Endodermal cell (in vitro differentiated cells): ENCODE measurements around the gene SPATA1. TPM values are rescaled to one million over a fixed set of nuclear protein-coding genes. Genes with fewer than 3 reads are reported as not detected.

Experiments
- DNase-seq: peaks from one replicate; pipeline ENCODE4 v3.0.0-alpha.2; 2017
- H3K27ac ChIP-seq: 2 replicates; pipeline ENCODE4 v1.5.1; 2013; ENCODE audit warnings: mild to moderate bottlenecking, low read depth, low read length, moderate library complexity
- H3K27me3 ChIP-seq: 2 replicates; pipeline ENCODE4 v1.6.1; 2013; ENCODE audit warnings: mild to moderate bottlenecking, low read length, moderate library complexity; ENCODE audit not compliant: insufficient read depth, control insufficient read depth, poor library complexity, severe bottlenecking
- H3K36me3 ChIP-seq: 2 replicates; pipeline ENCODE4 v1.7.0; 2013; ENCODE audit warnings: mild to moderate bottlenecking, low read length, moderate library complexity; ENCODE audit not compliant: control insufficient read depth, insufficient read depth
- H3K4me1 ChIP-seq: one replicate; pipeline ENCODE4 v1.7.0; 2013; ENCODE audit warnings: low read length; ENCODE audit not compliant: control insufficient read depth, insufficient read depth
- H3K4me3 ChIP-seq: 2 replicates; pipeline ENCODE4 v1.5.1; 2013; ENCODE audit warnings: mild to moderate bottlenecking, low read length, moderate library complexity
- H3K9ac ChIP-seq: 2 replicates; pipeline ENCODE4 v1.6.1; 2013; ENCODE audit warnings: mild to moderate bottlenecking, low read length, moderate library complexity; ENCODE audit not compliant: poor library complexity, severe bottlenecking; ENCODE audit errors: extremely low read depth
- H3K9me3 ChIP-seq: 2 replicates; pipeline ENCODE4 v1.6.1; 2013; ENCODE audit warnings: mild to moderate bottlenecking, low read length, moderate library complexity; ENCODE audit not compliant: control insufficient read depth
- H3K27ac Mint-ChIP-seq: 2 replicates; pipeline ENCODE4 v1.8.0; 2020; ENCODE audit warnings: mixed read lengths
- H3K27me3 Mint-ChIP-seq: 2 replicates; pipeline ENCODE4 v1.8.0; 2021; ENCODE audit warnings: mild to moderate bottlenecking, mixed read lengths; ENCODE audit not compliant: insufficient read depth
- H3K36me3 Mint-ChIP-seq: 2 replicates; pipeline ENCODE4 v1.8.0; 2020; ENCODE audit warnings: low read depth, mixed read lengths
- H3K4me1 Mint-ChIP-seq: 2 replicates; pipeline ENCODE4 v1.8.0; 2020; ENCODE audit warnings: mixed read lengths
- H3K4me3 Mint-ChIP-seq: 2 replicates; pipeline ENCODE4 v1.8.0; 2020; ENCODE audit warnings: mild to moderate bottlenecking, moderate library complexity, mixed read lengths
- H3K9me3 Mint-ChIP-seq: 2 replicates; pipeline ENCODE4 v1.8.0; 2020; ENCODE audit warnings: mild to moderate bottlenecking, mixed read lengths
- CTCF ChIP-seq: fragments of 200-600 bp; sonication (generic); conservative IDR thresholded peaks from 2 replicates; pipeline ENCODE4 v1.5.0; 2021; ENCODE audit warnings: antibody characterized with exemption, mild to moderate bottlenecking
- WGBS, 2 experiments: methylation state at CpG; one replicate each; pipeline versions ENCODE4 v1.1.5 to v1.1.7; 2013; ENCODE audit warnings: missing lambda C conversion rate in 2 of 2, mixed read lengths in 1 of 2; ENCODE audit not compliant: insufficient coverage in 1 of 2, insufficient read length in 1 of 2; 5-methylcytosine and 5-hydroxymethylcytosine counted together
- total RNA-seq, 2 donors: library from RNA; stranded (reverse); fragmentation: NEBNext Ultra II Directional in 1 of 2; extraction: Animal tissue kit (Norgen Biotek cat#: 25700) in 1 of 2; gene quantifications; 2 replicates in 1 of 2; 3 replicates in 1 of 2; pipeline ENCODE4 v1.2.1, GENCODE V29; 2021

The SPATA1 gene
- total RNA-seq, 2 donors from 2014 or later, result 0.55 to 1.6 TPM

- H3K27me3 ChIP-seq, result no peaks in the 10 kb centered on the region
- no peaks in the 10 kb centered on the region for H3K9me3 ChIP-seq
- no peaks in the 10 kb centered on the region for H3K4me1 Mint-ChIP-seq
- H3K9me3 Mint-ChIP-seq, result no peaks in the 10 kb centered on the region
- 80 to 89% methylated on average over 1 to 2 of the region's 2 CpGs for whole genome bisulfite sequencing, 2 experiments
- H3K9ac ChIP-seq, result no peak overlapping the region
- no peak for TF ChIP-seq CTCF
- H3K4me3 Mint-ChIP-seq, result no peak overlapping the region
- H3K36me3 ChIP-seq, result peaks cover 81% of the 10 kb centered on the region
- no peak overlapping the region for H3K4me3 ChIP-seq
- H3K27ac Mint-ChIP-seq, result no peak overlapping the region
- no peaks in the 10 kb centered on the region for H3K27me3 Mint-ChIP-seq
- H3K36me3 Mint-ChIP-seq, result peaks cover 51% of the 10 kb centered on the region
- no peaks in the 10 kb centered on the region for H3K4me1 ChIP-seq
- H3K27ac ChIP-seq, result no peak overlapping the region
- no peak for DNase-seq
Observed at GRCh38 chr1:84489766-84490165, 16.4 kb upstream of the SPATA1 start.

- DNase-seq, result no peak
- WGBS, 2 experiments, result 83% methylated on average over 1 of the region's 1 CpG; no CpG with 5 or more reads in 1 of the 2 experiments
- H3K4me3 Mint-ChIP-seq, result no peak overlapping the region
- no peaks in the 10 kb centered on the region for H3K27me3 ChIP-seq
- no peaks in the 10 kb centered on the region for H3K4me1 ChIP-seq
- no peaks in the 10 kb centered on the region for H3K9me3 Mint-ChIP-seq
- peaks cover 53% of the 10 kb centered on the region for H3K36me3 Mint-ChIP-seq
- H3K27ac Mint-ChIP-seq, result no peak overlapping the region
- TF ChIP-seq CTCF, result no peak
- H3K36me3 ChIP-seq, result peaks cover 90% of the 10 kb centered on the region
- no peaks in the 10 kb centered on the region for H3K4me1 Mint-ChIP-seq
- H3K9me3 ChIP-seq, result no peaks in the 10 kb centered on the region
- no peak overlapping the region for H3K27ac ChIP-seq
- no peaks in the 10 kb centered on the region for H3K27me3 Mint-ChIP-seq
- H3K4me3 ChIP-seq, result no peak overlapping the region
- H3K9ac ChIP-seq, result no peak overlapping the region
Observed at GRCh38 chr1:84492726-84493125, 13.5 kb upstream of the SPATA1 start.

GRCh38 chr1:84493747-84494146, 12.4 kb upstream of the SPATA1 start:
- TF ChIP-seq CTCF, result no peak
- no peak overlapping the region for H3K4me3 ChIP-seq
- H3K27ac ChIP-seq, result no peak overlapping the region
- H3K27me3 ChIP-seq, result no peaks in the 10 kb centered on the region
- no peaks in the 10 kb centered on the region for H3K9me3 ChIP-seq
- no peak overlapping the region for H3K9ac ChIP-seq
- Mint-ChIP-seq H3K27ac (no peak overlapping the region), H3K4me3 (no peak overlapping the region), H3K27me3 (no peaks in the 10 kb centered on the region), H3K4me1 (no peaks in the 10 kb centered on the region), H3K36me3 (peaks cover 64% of the 10 kb centered on the region), H3K9me3 (no peaks in the 10 kb centered on the region)
- H3K36me3 ChIP-seq, result peaks cover 97% of the 10 kb centered on the region
- 67 to 91% methylated on average over 1 of the region's 1 CpG for WGBS, 2 experiments
- H3K4me1 ChIP-seq, result no peaks in the 10 kb centered on the region
- DNase-seq, result no peak
